Stimulated activated CD8-positive, alpha-beta memory T cell treated with anti-CD3 and anti-CD28 coated beads, Interleukin-7, amount 100 ng/mL, for 4 hours (primary cell): ENCODE data around the gene PDIA4.
"Not testable (repeated sequence)": the region's sequence is repeated elsewhere in the genome, so short reads cannot be mapped to it uniquely, and the experiment has no call there.

Experiments used
- DNase-seq, 2 donors: peaks; one replicate each; pipeline ENCODE4 v3.0.0-alpha.2; 2020; ENCODE audit warnings: low read depth in 2 of 2

Gene PDIA4

GRCh38 chr7:149028346-149029109 lies at the start of gene PDIA4:
PDIA4 (minus strand) TSS chr7:149028505; CDS start chr7:149028408, 97 bp downstream.
- DNase-seq = peak; percentile 99 to 100

GRCh38 chr7:149077594-149077993 lies 49.3 kb upstream of the PDIA4 start:
- no peak for DNase-seq

- no peak for DNase-seq
Measured at GRCh38 chr7:149075286-149075685, 47.0 kb upstream of the PDIA4 start.

GRCh38 chr7:149074116-149074885 lies 46.0 kb upstream of the PDIA4 start:
- no peak for DNase-seq

GRCh38 chr7:149072438-149072775 lies 44.1 kb upstream of the PDIA4 start:
- no peak for DNase-seq

- DNase-seq = peak in 1 of 2 donors; percentile 31
Measured at GRCh38 chr7:149071641-149072437, 43.5 kb upstream of the PDIA4 start.

GRCh38 chr7:149071182-149071635 lies 42.9 kb upstream of the PDIA4 start:
- DNase-seq = no peak

- no peak for DNase-seq
Measured at GRCh38 chr7:149070372-149071125, 42.2 kb upstream of the PDIA4 start.

- no peak for DNase-seq
Measured at GRCh38 chr7:149067869-149068268, 39.6 kb upstream of the PDIA4 start.

- DNase-seq = no peak
Measured at GRCh38 chr7:149063476-149063875, 35.2 kb upstream of the PDIA4 start.

- not testable (repeated sequence) for DNase-seq
Measured at GRCh38 chr7:149062217-149062899, 34.1 kb upstream of the PDIA4 start.

GRCh38 chr7:149060156-149060555 lies 31.9 kb upstream of the PDIA4 start:
- DNase-seq = no peak

GRCh38 chr7:149053885-149054284 lies 25.6 kb upstream of the PDIA4 start:
- DNase-seq = no peak

- no peak for DNase-seq
Measured at GRCh38 chr7:149053384-149053783, 25.1 kb upstream of the PDIA4 start.

GRCh38 chr7:149050941-149051340 lies 22.6 kb upstream of the PDIA4 start:
- DNase-seq = no peak

GRCh38 chr7:149048805-149049204 lies 20.5 kb upstream of the PDIA4 start:
- no peak for DNase-seq

GRCh38 chr7:149046416-149046815 lies 18.1 kb upstream of the PDIA4 start:
- DNase-seq = no peak

- no peak for DNase-seq
Measured at GRCh38 chr7:149043936-149044335, 15.6 kb upstream of the PDIA4 start.

- DNase-seq = no peak
Measured at GRCh38 chr7:149041350-149041749, 13.0 kb upstream of the PDIA4 start.

GRCh38 chr7:149038641-149039040 lies 10.3 kb upstream of the PDIA4 start:
- DNase-seq = not testable (repeated sequence)

- no peak for DNase-seq
Measured at GRCh38 chr7:149036676-149037075, 8.4 kb upstream of the PDIA4 start.
